GM12878 (cell line): ENCODE results near the gene EFHD1. TPM values are rescaled to one million over a fixed set of nuclear protein-coding genes. Genes with fewer than 3 reads are reported as not detected.

Experiments
- ASH2L ChIP-seq: fragments of 300-600, 200-600 bp; sonication (generic); IDR thresholded peaks from 2 replicates; pipeline ENCODE4 v1.6.1; 2017; ENCODE audit warnings: low read depth, mild to moderate bottlenecking, borderline replicate concordance
- ATF3 ChIP-seq: IDR thresholded peaks from 2 replicates; pipeline ENCODE4 v1.6.1; 2011; ENCODE audit warnings: low read depth, mild to moderate bottlenecking, low read length, moderate library complexity, borderline replicate concordance; ENCODE audit errors: extremely low read depth
- CREM ChIP-seq: IDR thresholded peaks from 2 replicates; pipeline ENCODE4 v1.6.1; 2014; ENCODE audit warnings: antibody characterized with exemption, low read depth
- CUX1 ChIP-seq: IDR thresholded peaks from 2 replicates; pipeline ENCODE4 v1.6.1; 2012; ENCODE audit warnings: improper control_type of control experiment, low read depth, low read length; ENCODE audit not compliant: insufficient replicate concordance
- EED ChIP-seq: sonication (generic); IDR thresholded peaks from 2 replicates; pipeline ENCODE4 v1.6.1; 2016; ENCODE audit warnings: antibody characterized with exemption, low read depth
- HCFC1 ChIP-seq: fragments of 150-350 bp; IDR thresholded peaks from 2 replicates; pipeline ENCODE4 v1.6.1; 2014; ENCODE audit warnings: low read length
- IRF5 ChIP-seq: fragments of 450-650 bp; IDR thresholded peaks from 2 replicates; pipeline ENCODE4 v1.6.1; 2017; ENCODE audit warnings: borderline replicate concordance
- MXI1 ChIP-seq: fragments of 150-350 bp; IDR thresholded peaks from 2 replicates; pipeline ENCODE4 v1.6.1; 2011; ENCODE audit warnings: low read depth, mild to moderate bottlenecking, inconsistent platforms, low read length, improper control_type of control experiment
- NFIC ChIP-seq: IDR thresholded peaks from 2 replicates; pipeline ENCODE4 v1.6.1; 2012; ENCODE audit warnings: low read depth, mild to moderate bottlenecking, inconsistent platforms, low read length, moderate library complexity
- NR2F1 ChIP-seq: fragments of 450-650 bp; conservative IDR thresholded peaks from 2 replicates; pipeline ENCODE4 v1.6.1; 2017; ENCODE audit warnings: mild to moderate bottlenecking
- SIN3A ChIP-seq: IDR thresholded peaks from 2 replicates; pipeline ENCODE4 v1.6.1; 2012; ENCODE audit warnings: low read depth, low read length, improper control_type of control experiment
- SKIL ChIP-seq: fragments of 450-650 bp; IDR thresholded peaks from 2 replicates; pipeline ENCODE4 v1.6.1; 2017; ENCODE audit warnings: mild to moderate bottlenecking, low read depth, inconsistent platforms; ENCODE audit not compliant: poor library complexity, severe bottlenecking
- SMC3 ChIP-seq: IDR thresholded peaks from 2 replicates; pipeline ENCODE4 v1.6.1; 2011; ENCODE audit warnings: low read length, improper control_type of control experiment, borderline replicate concordance
- STAT3 ChIP-seq: IDR thresholded peaks from 2 replicates; pipeline ENCODE4 v1.6.1; 2011; ENCODE audit warnings: low read depth, low read length, improper control_type of control experiment
- TBL1XR1 ChIP-seq: IDR thresholded peaks from 2 replicates; pipeline ENCODE4 v1.6.1; 2012; ENCODE audit warnings: low read depth, low read length, improper control_type of control experiment
- ZBTB40 ChIP-seq: fragments of 450-650 bp; IDR thresholded peaks from 2 replicates; pipeline ENCODE4 v1.6.1; 2016; ENCODE audit warnings: mild to moderate bottlenecking, moderate library complexity, borderline replicate concordance
- polyA plus RNA-seq, 11 experiments: library from polyadenylated mRNA; depleted of rRNA in 4 of 11; unstranded in 6 of 11; stranded (reverse) in 5 of 11; fragments of >200 nt; fragmentation: Nextera tagmentation in 4 of 11; fragmentation: Illumina TruSeq in 1 of 11; extraction: Ambion mirVana in 4 of 11; extraction: Trizol in 1 of 11; gene quantifications; 1 replicate in 1 of 11; 2 replicates in 10 of 11; pipeline versions ENCODE4 v1.2.1 to v1.2.3, GENCODE V29; 2011 to 2016; ENCODE audit warnings: inconsistent platforms in 2 of 11, missing spikeins in 2 of 11, low read depth in 1 of 11
- total RNA-seq, 4 experiments: library from RNA; depleted of rRNA in 3 of 4; stranded (reverse); fragments of >200 nt in 3 of 4; fragmentation: Illumina TruSeq in 1 of 4; extraction: Trizol in 1 of 4; gene quantifications; 2 replicates each; pipeline versions ENCODE4 v1.2.1 to v1.2.3, GENCODE V29; 2013 to 2021

The EFHD1 gene
- total and polyA plus RNA-seq, 10 of the 15 experiments (the other 5 are each of a cell fraction or from before 2014, with no cell fraction given) = 0.07 TPM; not detected in 9

- TF ChIP-seq ATF3 (0 out of 2 replicates have a peak, but pooled peaks have one; percentile 45), SIN3A (no peak; the same call in 1 of the 2 replicates), MXI1 (no peak), ASH2L (no peak), SMC3 (no peak), TBL1XR1 (no peak), SKIL (no peak), HCFC1 (no peak; the same call in 1 of the 2 replicates), NR2F1 (peak; percentile 55; the same call in 1 of the 2 replicates), EED (peak; percentile 70; the same call in 1 of the 2 replicates), STAT3 (no peak), CREM (0 out of 2 replicates have a peak, but pooled peaks have one; percentile 26), ZBTB40 (no peak), NFIC (no peak), IRF5 (no peak), CUX1 (no peak)
These were observed 63.8 kb downstream of the EFHD1 start, which contains the start of gene GIGYF2 (continued) for GRCh38 chr2:232697059-232697806.
